WI38 (cell line): ENCODE results near the gene APPL2.

Source experiments
- H3K4me3 ChIP-seq: 2 replicates; pipeline ENCODE4 v1.5.1; 2011; ENCODE audit warnings: low read depth, mild to moderate bottlenecking, control low read depth, low read length
- CTCF ChIP-seq: IDR thresholded peaks from 2 replicates; pipeline ENCODE4 v1.5.1; 2012; ENCODE audit warnings: low read depth, mild to moderate bottlenecking, control low read depth, low read length

APPL2 gene

GRCh38 chr12:105158876-105159275 is 77.1 kb downstream of the APPL2 start:
- no peak overlapping the region for H3K4me3 ChIP-seq
- no peak for TF ChIP-seq CTCF

- no peak for TF ChIP-seq CTCF
Measured at GRCh38 chr12:105157606-105158005, 78.4 kb downstream of the APPL2 start.

GRCh38 chr12:105156260-105156659 is 79.7 kb downstream of the APPL2 start:
- TF ChIP-seq CTCF, result no peak
- H3K4me3 ChIP-seq, result no peak overlapping the region

More at GRCh38 chr12:105157606-105158005, 78.4 kb downstream of the APPL2 start:
- H3K4me3 ChIP-seq, result no peak overlapping the region

GRCh38 chr12:105142259-105142658 is 93.7 kb downstream of the APPL2 start:
- H3K4me3 ChIP-seq, result no peak overlapping the region
- TF ChIP-seq CTCF, result no peak

- TF ChIP-seq CTCF, result no peak
- H3K4me3 ChIP-seq, result no peak overlapping the region
Measured at GRCh38 chr12:105141320-105141922, 94.6 kb downstream of the APPL2 start.

GRCh38 chr12:105138248-105138647 is 97.7 kb downstream of the APPL2 start:
- TF ChIP-seq CTCF, result no peak
- no peak overlapping the region for H3K4me3 ChIP-seq
